H1 (cell line): ENCODE measurements around the gene CNNM2. TPM values are rescaled to one million over a fixed set of nuclear protein-coding genes. Genes with fewer than 3 reads are reported as not detected.

Experiments used
- CREB1 ChIP-seq: IDR thresholded peaks from 2 replicates; pipeline ENCODE4 v1.6.1; 2012; ENCODE audit warnings: inconsistent platforms
- EP300 ChIP-seq, 2 experiments: IDR thresholded peaks; 1 replicate in 1 of 2; 2 replicates in 1 of 2; pipeline ENCODE4 v1.6.1; 2011 to 2012; ENCODE audit warnings: low read depth in 2 of 2, low read length in 2 of 2, mild to moderate bottlenecking in 2 of 2, borderline replicate concordance in 1 of 2, inconsistent platforms in 1 of 2, moderate library complexity in 1 of 2
- RFX5 ChIP-seq: IDR thresholded peaks from 2 replicates; pipeline ENCODE4 v1.6.1; 2011; ENCODE audit warnings: low read depth, low read length, improper control_type of control experiment, borderline replicate concordance
- SIN3A ChIP-seq, 2 experiments: IDR thresholded peaks in 1 of 2; conservative IDR thresholded peaks in 1 of 2; 2 replicates each; pipeline ENCODE4 v1.6.1; 2011 to 2012; ENCODE audit warnings: low read length in 2 of 2, improper control_type of control experiment in 1 of 2, low read depth in 1 of 2, mild to moderate bottlenecking in 1 of 2
- SP2 ChIP-seq: IDR thresholded peaks from 2 replicates; pipeline ENCODE4 v1.6.1; 2012; ENCODE audit warnings: mild to moderate bottlenecking, low read length, inconsistent platforms
- SRF ChIP-seq: IDR thresholded peaks from 2 replicates; pipeline ENCODE4 v1.6.1; 2011; ENCODE audit warnings: mild to moderate bottlenecking, low read depth, low read length, moderate library complexity
- TAF1 ChIP-seq: IDR thresholded peaks from 2 replicates; pipeline ENCODE4 v1.6.1; 2011; ENCODE audit warnings: mild to moderate bottlenecking, low read depth, low read length
- polyA plus RNA-seq, 7 experiments: library from polyadenylated mRNA; depleted of rRNA in 3 of 7; stranded (reverse) in 5 of 7; unstranded in 2 of 7; fragments of >200 nt in 5 of 7; fragments of 200-250 nt in 2 of 7; gene quantifications; 1 replicate in 5 of 7; 2 replicates in 1 of 7; 4 replicates in 1 of 7; pipeline versions ENCODE4 v1.2.1 to v1.2.3, GENCODE V29; 2011 to 2013; ENCODE audit warnings: missing spikeins in 2 of 7, mixed read lengths in 2 of 7
- total RNA-seq: library from RNA; stranded (reverse); fragmentation: NEBNext Ultra II Directional; extraction: Animal tissue kit (Norgen Biotek cat#: 25700); gene quantifications from 2 replicates; pipeline ENCODE4 v1.2.1, GENCODE V29; 2021

The CNNM2 gene
- total and polyA plus RNA-seq, 2 of the 8 experiments (the other 6 are each of a cell fraction or from before 2014, with no cell fraction given) = 7.3 to 23.6 TPM

GRCh38 chr10:102945449-102945848 is 27.4 kb downstream of the CNNM2 start (continued):
- TF ChIP-seq CREB1 (no peak), SP2 (no peak), SRF (no peak), TAF1 (no peak), SIN3A (conservative IDR thresholded peaks at IDR 0.05 in 1 of 2, IDR thresholded peaks at IDR 0.05 in 1 of 2; ENCODE audit: low read depth in 1 of 2, low read length in 2 of 2) (no peak), EP300 (IDR thresholded peaks at IDR 0.05; ENCODE audit: borderline replicate concordance in 1 of 2, low read depth in 2 of 2, low read length in 2 of 2) (no peak), RFX5 (no peak)
- TF ChIP-seq, all 59 proteins: peak for 0
